Astrocyte of the spinal cord (primary cell): Measurements from ENCODE around the gene NFATC3.

Experiments used
- DNase-seq: peaks from one replicate; pipeline ENCODE4 v3.0.0; 2011; ENCODE audit warnings: low read depth, low spot score
- H3K4me3 ChIP-seq: 2 replicates; pipeline ENCODE4 v1.5.1; 2011; ENCODE audit warnings: low read depth, mild to moderate bottlenecking, low read length, moderate library complexity
- CTCF ChIP-seq: IDR thresholded peaks from 2 replicates; pipeline ENCODE4 v1.5.1; 2012; ENCODE audit warnings: low read depth, mild to moderate bottlenecking, low read length, inconsistent platforms
- in situ Hi-C: cut with HindIII; loops from 2 replicates; pipeline ENCODE4 v1.10.0; 2017; ENCODE audit warnings: low sequenced_read_pairs

Gene NFATC3

GRCh38 chr16:68233085-68233834 is 148.1 kb downstream of the NFATC3 start:
- no peak for TF ChIP-seq CTCF
- no peak overlapping the region for H3K4me3 ChIP-seq
- in situ Hi-C loops: no loop called here
- DNase-seq: no peak

- no peak overlapping the region for H3K4me3 ChIP-seq
- TF ChIP-seq CTCF: no peak
- in situ Hi-C loops: no loop called here
- DNase-seq: no peak
These were observed 148.6 kb downstream of the NFATC3 start for GRCh38 chr16:68233835-68234187.

GRCh38 chr16:68234188-68235107 is 149.3 kb downstream of the NFATC3 start:
- H3K4me3 ChIP-seq: no peak overlapping the region
- no peak for DNase-seq
- in situ Hi-C loops: no loop called here
- no peak for TF ChIP-seq CTCF

GRCh38 chr16:68235108-68235886 is 150.1 kb downstream of the NFATC3 start:
- DNase-seq: no peak
- no peak overlapping the region for H3K4me3 ChIP-seq
- in situ Hi-C loops: no loop called here
- no peak for TF ChIP-seq CTCF

- in situ Hi-C loops: no loop called here
- no peak for DNase-seq
- peak within 1 kb of the TSS; percentile 43 for H3K4me3 ChIP-seq
These were observed 150.6 kb downstream of the NFATC3 start, which contains the start of gene ESRP2 for GRCh38 chr16:68235887-68236136. Gene ESRP2, minus strand, starts transcription at chr16:68236127. Its CDS starts 82 bp downstream, at chr16:68236045.

More at GRCh38 chr16:68235887-68236136, 150.6 kb downstream of the NFATC3 start, which contains the start of gene ESRP2:
- TF ChIP-seq CTCF: no peak
